OCI-LY1 (cell line): ENCODE measurements around the gene ZNF319.

Experiments
- EZH2 ChIP-seq: fragments of 200-600 bp; sonication (generic), shearing (Covaris generic); IDR thresholded peaks from 2 replicates; pipeline ENCODE4 v1.8.0; 2017; ENCODE audit warnings: borderline replicate concordance, mixed run types, mild to moderate bottlenecking, antibody characterized with exemption, low read length, moderate library complexity, mixed read lengths
- TF ChIP-seq, protein P1 (sequence below): fragments of 200-600 bp; sonication (generic), shearing (Covaris generic); IDR thresholded peaks from 2 replicates; pipeline ENCODE4 v1.5.1; 2017; ENCODE audit warnings: mild to moderate bottlenecking, antibody characterized with exemption, low read length, moderate library complexity, mixed read lengths

DNA sequence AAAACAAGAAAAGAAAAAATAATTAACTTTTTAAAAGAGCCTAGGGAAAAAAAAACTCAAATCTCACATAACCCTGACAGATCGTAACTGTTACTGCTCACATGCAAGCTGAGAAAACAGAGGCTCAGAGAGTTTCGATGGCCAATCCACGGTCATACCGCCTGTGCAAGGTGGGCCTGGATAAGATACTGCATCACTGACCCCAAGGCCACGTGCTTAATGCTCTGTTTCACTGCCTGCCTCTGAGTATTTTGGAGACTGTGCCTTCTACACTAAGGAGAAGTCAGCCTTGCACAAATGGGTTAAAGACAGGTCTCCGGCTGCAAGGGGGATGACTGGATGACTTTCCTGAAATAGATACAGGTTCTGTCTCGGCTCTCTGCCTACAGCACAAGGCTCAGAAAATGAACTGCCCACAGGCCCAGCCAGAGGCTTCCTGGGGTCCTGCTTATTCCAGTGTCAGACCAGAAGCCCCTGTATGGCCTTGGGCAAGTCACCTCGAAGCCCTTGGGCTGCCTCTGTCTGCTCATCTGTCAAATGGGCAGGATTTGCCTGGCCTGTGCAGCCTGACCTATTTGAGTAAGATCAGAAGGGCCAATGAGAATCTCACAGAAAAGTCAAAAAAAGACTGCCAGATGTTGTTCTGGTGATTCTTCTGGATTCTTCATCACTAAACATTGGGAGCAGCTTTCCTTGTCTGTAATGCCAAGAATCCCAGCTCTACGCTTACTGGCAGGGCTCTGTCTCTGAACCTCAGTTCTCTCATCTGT, 55.3 kb downstream of the ZNF319 start:
- TF ChIP-seq, protein P1, sequence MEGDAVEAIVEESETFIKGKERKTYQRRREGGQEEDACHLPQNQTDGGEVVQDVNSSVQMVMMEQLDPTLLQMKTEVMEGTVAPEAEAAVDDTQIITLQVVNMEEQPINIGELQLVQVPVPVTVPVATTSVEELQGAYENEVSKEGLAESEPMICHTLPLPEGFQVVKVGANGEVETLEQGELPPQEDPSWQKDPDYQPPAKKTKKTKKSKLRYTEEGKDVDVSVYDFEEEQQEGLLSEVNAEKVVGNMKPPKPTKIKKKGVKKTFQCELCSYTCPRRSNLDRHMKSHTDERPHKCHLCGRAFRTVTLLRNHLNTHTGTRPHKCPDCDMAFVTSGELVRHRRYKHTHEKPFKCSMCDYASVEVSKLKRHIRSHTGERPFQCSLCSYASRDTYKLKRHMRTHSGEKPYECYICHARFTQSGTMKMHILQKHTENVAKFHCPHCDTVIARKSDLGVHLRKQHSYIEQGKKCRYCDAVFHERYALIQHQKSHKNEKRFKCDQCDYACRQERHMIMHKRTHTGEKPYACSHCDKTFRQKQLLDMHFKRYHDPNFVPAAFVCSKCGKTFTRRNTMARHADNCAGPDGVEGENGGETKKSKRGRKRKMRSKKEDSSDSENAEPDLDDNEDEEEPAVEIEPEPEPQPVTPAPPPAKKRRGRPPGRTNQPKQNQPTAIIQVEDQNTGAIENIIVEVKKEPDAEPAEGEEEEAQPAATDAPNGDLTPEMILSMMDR, result no peak
- TF ChIP-seq EZH2, result no peak
